A673 (cell line): ENCODE data around the gene INPP5F.

Source experiments
- CTCF ChIP-seq: fragments of 300-800, 200-600 bp; sonication (generic); conservative IDR thresholded peaks from 2 replicates; pipeline ENCODE4 v1.5.1; 2017; ENCODE audit warnings: low read depth, mild to moderate bottlenecking, antibody characterized with exemption, low read length, moderate library complexity, mixed read lengths
- EZH2 ChIP-seq: fragments of 200-600 bp; sonication (generic); IDR thresholded peaks from 2 replicates; pipeline ENCODE4 v1.6.1; 2017; ENCODE audit warnings: borderline replicate concordance, low read depth, mild to moderate bottlenecking, mixed read lengths, antibody characterized with exemption, low read length; ENCODE audit not compliant: poor library complexity, severe bottlenecking

GRCh38 chr10:119806334-119807130 lies 80.7 kb downstream of the INPP5F start:
- TF ChIP-seq CTCF = no peak
- no peak for TF ChIP-seq EZH2
